Thoracic aorta (tissue), 2 donors: ENCODE data around the gene CPLX3. TPM values are rescaled to one million over a fixed set of nuclear protein-coding genes. Genes with fewer than 3 reads are reported as not detected.

ENCODE experiments used
- ATAC-seq: fragments of 150-250 bp; one replicate; pipeline ENCODE4 v1.8.0; 2017; ENCODE audit warnings: low read depth; ENCODE audit not compliant: insufficient number of reproducible peaks, low FRiP score
- DNase-seq: peaks from one replicate; pipeline ENCODE4 v3.0.0-alpha.2; 2020; ENCODE audit warnings: low spot score
- H3K27ac ChIP-seq, 2 donors: fragments of 200-600 bp; sonication (generic); 1 replicate in 1 of 2; 2 replicates in 1 of 2; pipeline ENCODE4 v1.5.1; 2016; ENCODE audit warnings: mild to moderate bottlenecking in 2 of 2, moderate library complexity in 2 of 2
- H3K27me3 ChIP-seq: fragments of 200-600 bp; sonication (generic); replicated peaks from 2 replicates; pipeline ENCODE4 v1.6.0; 2016; ENCODE audit warnings: mild to moderate bottlenecking; ENCODE audit not compliant: insufficient read depth
- H3K36me3 ChIP-seq: fragments of 200-600 bp; sonication (generic); one replicate; pipeline ENCODE4 v1.5.1; 2016
- H3K4me1 ChIP-seq, 2 donors: fragments of 200-600 bp; sonication (generic); 1 replicate in 1 of 2; 2 replicates in 1 of 2; pipeline versions ENCODE4 v1.5.1 to v1.6.0; 2016; ENCODE audit warnings: low read depth in 2 of 2, mild to moderate bottlenecking in 1 of 2; ENCODE audit not compliant: control insufficient read depth in 1 of 2
- H3K4me3 ChIP-seq: fragments of 200-600 bp; sonication (generic); 2 replicates; pipeline ENCODE4 v1.5.1; 2016; ENCODE audit warnings: mild to moderate bottlenecking
- H3K9me3 ChIP-seq: fragments of 200-600 bp; sonication (generic); 2 replicates; pipeline ENCODE4 v1.5.1; 2016
- CTCF ChIP-seq: fragments of 200-600 bp; sonication (generic); IDR thresholded peaks from one replicate; pipeline ENCODE4 v1.5.1; 2019; ENCODE audit warnings: antibody characterized with exemption
- total RNA-seq, 2 donors: library from RNA; depleted of rRNA; stranded (reverse); fragments of >200 nt; gene quantifications; one replicate each; pipeline versions ENCODE4 v1.1.0 to v1.2.3, GENCODE V29; 2016

Gene CPLX3
- total RNA-seq, 2 donors from 2014 or later, result not detected

DNA sequence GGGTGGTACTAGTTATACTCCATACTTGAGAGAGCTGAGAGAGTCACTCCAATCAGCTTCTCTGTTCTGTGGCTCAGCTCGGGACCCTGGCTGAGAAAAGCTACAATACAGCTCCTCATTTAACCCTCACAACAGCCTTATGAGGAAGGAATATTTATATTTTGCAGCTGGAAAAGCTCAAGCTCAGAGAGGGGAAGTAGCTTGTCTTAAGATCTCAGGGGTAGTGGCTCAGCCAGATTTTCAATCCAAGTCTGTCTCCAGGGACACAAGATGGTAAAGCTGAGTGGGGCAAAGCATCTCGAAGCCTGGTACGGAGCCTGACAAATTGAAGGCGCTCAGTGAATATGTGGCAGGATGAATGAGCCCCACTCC is 31.9 kb downstream of the CPLX3 start:
- no peak for DNase-seq
- Histone ChIP-seq H3K27me3 (no peaks in the 10 kb centered on the region), H3K4me3 (no peak overlapping the region), H3K9me3 (no peaks in the 10 kb centered on the region), H3K36me3 (peaks cover 13% of the 10 kb centered on the region), H3K27ac (no peak overlapping the region), H3K4me1 (peaks cover 3 to 5% of the 10 kb centered on the region in 2 donors)
- no peak for ATAC-seq
- no peak for TF ChIP-seq CTCF

DNA sequence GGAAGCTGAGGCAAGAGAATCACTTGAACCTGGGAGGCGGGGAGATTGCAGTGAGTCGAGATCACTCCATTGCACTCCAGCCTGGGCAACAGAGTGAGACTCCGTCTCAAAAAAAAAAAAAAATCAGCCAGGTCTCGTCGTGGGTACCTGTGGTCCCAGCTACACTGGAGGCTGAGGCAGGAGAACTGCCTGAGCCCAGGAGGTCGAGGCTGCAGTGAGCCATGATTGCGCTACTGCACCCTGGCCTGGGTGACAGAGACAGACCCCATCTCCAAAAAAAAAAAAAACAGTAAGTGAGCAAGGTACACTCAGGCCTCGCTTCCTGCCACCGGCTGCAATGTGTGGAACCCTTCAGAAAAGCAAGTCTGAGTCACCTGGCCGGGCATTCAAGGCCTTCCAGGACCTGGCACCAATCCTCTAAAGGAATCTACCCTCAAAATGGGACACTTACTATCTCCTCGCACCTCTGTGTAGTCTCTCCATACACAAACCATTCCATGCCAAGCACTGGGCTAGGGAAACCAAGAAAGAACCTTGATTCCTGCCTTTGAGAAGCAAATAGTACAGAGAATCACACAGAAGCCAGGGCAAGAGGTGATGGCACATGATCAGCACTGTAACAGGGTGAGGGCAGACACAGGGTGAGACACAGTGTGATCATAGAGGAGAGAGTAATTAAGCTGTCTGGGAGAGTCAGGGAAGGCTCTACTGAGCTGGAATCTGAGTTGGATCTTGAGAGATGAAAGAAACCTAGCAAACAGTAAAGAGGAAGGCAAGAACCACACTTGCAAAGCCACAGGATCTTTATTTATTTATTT is 37.0 kb downstream of the CPLX3 start:
- DNase-seq (no peak), ATAC-seq (no peak)
- no peak overlapping the region for H3K4me3 ChIP-seq
- no peak overlapping the region for H3K27ac ChIP-seq
- no peaks in the 10 kb centered on the region for H3K9me3 ChIP-seq
- TF ChIP-seq CTCF, result no peak
- H3K27me3 ChIP-seq, result no peaks in the 10 kb centered on the region
- H3K4me1 ChIP-seq, result peaks cover 10 to 22% of the 10 kb centered on the region in 2 donors
- peaks cover under 1% of the 10 kb centered on the region for H3K36me3 ChIP-seq

DNA sequence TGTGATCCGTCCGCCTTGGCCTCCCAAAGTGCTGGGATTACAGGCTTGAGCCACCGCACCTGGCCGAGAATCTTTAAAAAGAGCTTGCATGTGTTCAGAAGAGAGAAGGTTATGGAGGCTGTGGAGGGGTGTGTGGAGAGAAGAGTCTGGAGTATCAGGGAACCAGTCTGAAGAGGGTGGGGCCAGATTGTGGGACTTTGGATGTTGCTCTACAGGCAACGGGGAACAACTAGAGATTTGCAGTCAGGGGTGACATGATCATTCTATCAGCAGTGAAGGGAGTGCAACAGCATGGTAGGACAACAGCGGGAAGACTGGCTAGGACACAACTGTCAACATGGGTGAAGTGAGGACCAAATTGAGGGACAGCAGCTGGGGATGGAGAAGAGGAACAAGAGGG is 37.9 kb downstream of the CPLX3 start:
- no peak for TF ChIP-seq CTCF
- no peak for ATAC-seq
- DNase-seq, result no peak
- Histone ChIP-seq H3K27me3 (no peaks in the 10 kb centered on the region), H3K27ac (no peak overlapping the region), H3K36me3 (no peaks in the 10 kb centered on the region), H3K4me1 (peaks cover 19 to 30% of the 10 kb centered on the region in 2 donors), H3K4me3 (no peak overlapping the region), H3K9me3 (no peaks in the 10 kb centered on the region)

DNA sequence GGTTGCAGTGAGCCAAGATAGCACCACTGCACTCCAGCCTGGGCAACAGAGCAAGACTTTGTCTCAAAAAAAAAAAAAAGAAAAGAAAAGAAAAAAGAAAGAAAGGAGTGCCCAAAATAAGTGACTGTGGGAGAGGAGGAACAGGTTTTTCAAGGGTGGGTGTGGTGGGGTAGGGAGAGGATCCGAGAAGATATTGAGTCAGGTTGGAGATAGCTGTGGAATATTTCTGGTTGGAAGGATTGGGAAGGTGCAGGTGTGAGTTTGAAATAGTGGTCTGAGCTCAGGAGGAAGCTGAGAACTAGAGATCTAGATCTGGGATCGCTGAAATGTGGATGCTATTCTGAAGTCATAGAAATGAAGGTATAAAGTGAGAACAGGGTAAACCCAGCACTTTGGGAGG is 38.9 kb downstream of the CPLX3 start:
- TF ChIP-seq CTCF, result no peak
- H3K27ac ChIP-seq, result no peak overlapping the region
- no peak overlapping the region for H3K4me3 ChIP-seq
- no peaks in the 10 kb centered on the region for H3K36me3 ChIP-seq
- no peak for ATAC-seq
- no peak for DNase-seq
- H3K9me3 ChIP-seq, result no peaks in the 10 kb centered on the region
- no peaks in the 10 kb centered on the region for H3K27me3 ChIP-seq
- peaks cover 29 to 37% of the 10 kb centered on the region in 2 donors for H3K4me1 ChIP-seq

DNA sequence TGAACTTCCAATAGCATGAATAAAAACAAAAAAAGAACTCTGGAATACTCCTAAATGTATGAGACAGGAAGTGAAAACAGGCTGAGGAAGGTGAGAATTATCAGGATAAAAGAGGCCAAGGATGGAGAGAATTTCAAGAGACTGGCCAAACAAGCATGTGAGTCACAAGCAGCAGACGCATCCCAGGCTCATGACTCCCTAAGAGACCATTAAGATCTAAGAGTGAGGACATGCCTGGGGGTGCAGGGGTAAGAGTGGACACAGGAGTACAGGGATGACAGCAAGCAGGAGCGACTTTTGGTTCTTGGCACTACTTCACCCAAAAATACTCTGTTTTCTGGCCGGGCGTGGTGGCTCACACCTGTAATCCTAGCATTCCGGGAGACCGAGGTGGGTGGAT is 39.7 kb downstream of the CPLX3 start:
- no peak overlapping the region for H3K4me3 ChIP-seq
- H3K4me1 ChIP-seq, result peaks cover 37 to 45% of the 10 kb centered on the region in 2 donors
- no peaks in the 10 kb centered on the region for H3K27me3 ChIP-seq
- DNase-seq, result no peak
- ATAC-seq, result no peak
- no peaks in the 10 kb centered on the region for H3K9me3 ChIP-seq
- no peak overlapping the region for H3K27ac ChIP-seq
- TF ChIP-seq CTCF, result no peak
- H3K36me3 ChIP-seq, result no peaks in the 10 kb centered on the region
